Gastroesophageal sphincter (tissue), 3 donors: ENCODE data around the gene HPCAL1.

ENCODE experiments used
- EP300 ChIP-seq: sonication (generic); formaldehyde crosslinking; IDR thresholded peaks from one replicate; pipeline ENCODE4 v1.6.1; 2017; ENCODE audit warnings: antibody characterized with exemption, mild to moderate bottlenecking
- POLR2A ChIP-seq, 2 donors: fragments of 450-650 bp; IDR thresholded peaks; one replicate each; pipeline ENCODE4 v1.6.1; 2017; ENCODE audit warnings: antibody characterized with exemption in 2 of 2, mild to moderate bottlenecking in 2 of 2, moderate library complexity in 1 of 2
- POLR2AphosphoS5 ChIP-seq: sonication (generic); formaldehyde crosslinking; IDR thresholded peaks from one replicate; pipeline ENCODE4 v1.6.1; 2017; ENCODE audit warnings: antibody characterized with exemption
- TF ChIP-seq, protein P1 (sequence below), 4 experiments: fragments of 200-600 bp in 2 of 4; fragments of 450-650 bp in 2 of 4; sonication (generic) in 1 of 4; IDR thresholded peaks; one replicate each; pipeline ENCODE4 v1.5.1; 2017 to 2019; ENCODE audit warnings: antibody characterized with exemption in 4 of 4, mild to moderate bottlenecking in 2 of 4, moderate library complexity in 2 of 4

GRCh38 chr2:10329580-10329879, 26.8 kb downstream of the HPCAL1 start:
- TF ChIP-seq POLR2A (IDR thresholded peaks at IDR 0.05) (no peak), POLR2AphosphoS5 (no peak), EP300 (no peak)
- TF ChIP-seq, protein P1, sequence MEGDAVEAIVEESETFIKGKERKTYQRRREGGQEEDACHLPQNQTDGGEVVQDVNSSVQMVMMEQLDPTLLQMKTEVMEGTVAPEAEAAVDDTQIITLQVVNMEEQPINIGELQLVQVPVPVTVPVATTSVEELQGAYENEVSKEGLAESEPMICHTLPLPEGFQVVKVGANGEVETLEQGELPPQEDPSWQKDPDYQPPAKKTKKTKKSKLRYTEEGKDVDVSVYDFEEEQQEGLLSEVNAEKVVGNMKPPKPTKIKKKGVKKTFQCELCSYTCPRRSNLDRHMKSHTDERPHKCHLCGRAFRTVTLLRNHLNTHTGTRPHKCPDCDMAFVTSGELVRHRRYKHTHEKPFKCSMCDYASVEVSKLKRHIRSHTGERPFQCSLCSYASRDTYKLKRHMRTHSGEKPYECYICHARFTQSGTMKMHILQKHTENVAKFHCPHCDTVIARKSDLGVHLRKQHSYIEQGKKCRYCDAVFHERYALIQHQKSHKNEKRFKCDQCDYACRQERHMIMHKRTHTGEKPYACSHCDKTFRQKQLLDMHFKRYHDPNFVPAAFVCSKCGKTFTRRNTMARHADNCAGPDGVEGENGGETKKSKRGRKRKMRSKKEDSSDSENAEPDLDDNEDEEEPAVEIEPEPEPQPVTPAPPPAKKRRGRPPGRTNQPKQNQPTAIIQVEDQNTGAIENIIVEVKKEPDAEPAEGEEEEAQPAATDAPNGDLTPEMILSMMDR (IDR thresholded peaks at IDR 0.05): no peak
